Measurements from ENCODE around the gene UTP4. TPM values are rescaled to one million over a fixed set of nuclear protein-coding genes. Genes with fewer than 3 reads are reported as not detected.

The UTP4 gene
- total and polyA plus RNA-seq, 2 of the 8 experiments (the other 6 are each of a cell fraction or from before 2014, with no cell fraction given), result 101 to 118 TPM

DNA sequence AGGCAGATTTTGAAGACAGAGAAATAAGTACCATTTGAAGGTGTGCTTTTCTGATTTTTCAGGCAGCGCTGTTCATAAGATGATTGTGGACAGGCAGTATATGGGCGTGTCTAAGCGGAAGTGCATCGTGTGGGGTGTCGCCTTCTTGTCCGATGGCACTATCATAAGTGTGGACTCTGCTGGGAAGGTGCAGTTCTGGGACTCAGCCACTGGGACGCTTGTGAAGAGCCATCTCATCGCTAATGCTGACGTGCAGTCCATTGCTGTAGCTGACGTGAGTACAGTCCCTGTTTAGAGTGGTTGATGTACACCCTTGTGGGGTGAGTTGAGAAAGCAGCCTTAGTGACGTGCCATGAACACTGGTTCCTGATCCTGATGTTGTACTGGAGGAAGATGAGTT, 10.7 kb downstream of the UTP4 start:
- Histone ChIP-seq H2BK20ac (ENCODE audit: low read length) (no peak overlapping the region), H3K9ac (replicated peaks in 1 of 4; ENCODE audit: extremely low read depth in 1 of 4, low read depth in 3 of 4, low read length in 3 of 4) (no peak overlapping the region), H3K79me1 (ENCODE audit: low read depth, low read length) (no peaks in the 10 kb centered on the region; the same call in 1 of the 2 replicates), H3K9me3 (ENCODE audit: insufficient read depth in 2 of 2, low read depth in 1 of 2, low read length in 1 of 2) (no peaks in the 10 kb centered on the region), H3K4me2 (ENCODE audit: insufficient read depth in 1 of 2, low read depth in 2 of 2, low read length in 2 of 2) (no peak overlapping the region), H3K23me2 (ENCODE audit: low read depth, low read length) (no peaks in the 10 kb centered on the region), H3K27me3 (replicated peaks in 1 of 4; ENCODE audit: control insufficient read depth in 3 of 4, extremely low read depth in 1 of 4, insufficient read depth in 3 of 4, low read length in 3 of 4) (no peaks in the 10 kb centered on the region), H3K56ac (replicated peaks; ENCODE audit: insufficient read length, low read depth, low read length) (no peak overlapping the region), H3K4me1 (replicated peaks in 1 of 4; ENCODE audit: control insufficient read depth in 3 of 4, insufficient read depth in 4 of 4, low read length in 3 of 4) (no peaks in the 10 kb centered on the region), H3K79me2 (ENCODE audit: control insufficient read depth in 1 of 2, insufficient read depth in 2 of 2, low read length in 2 of 2) (peaks cover 0 to 11% of the 10 kb centered on the region in 2 experiments; a peak in 1 of 4 replicates), H2BK120ac (replicated peaks; ENCODE audit: low read depth, low read length) (no peak overlapping the region), H2BK5ac (ENCODE audit: low read depth, low read length) (no peak overlapping the region), H3K27ac (ENCODE audit: low read depth, low read length) (no peak overlapping the region), H3K14ac (ENCODE audit: insufficient read length) (no peak overlapping the region), H3K4me3 (ENCODE audit: extremely low read depth in 1 of 4, insufficient read depth in 2 of 4, low read depth in 3 of 4, low read length in 4 of 4) (no peak overlapping the region), H4K5ac (ENCODE audit: insufficient read length, low read depth, low read length) (no peak overlapping the region), H3K18ac (ENCODE audit: extremely low read depth, low read length) (no peak overlapping the region), H3K23ac (ENCODE audit: insufficient read length) (no peak overlapping the region), H4K91ac (replicated peaks; ENCODE audit: insufficient read length, low read length) (no peak overlapping the region), H2BK12ac (ENCODE audit: low read depth, low read length) (no peak overlapping the region), H3K36me3 (ENCODE audit: control insufficient read depth in 2 of 4, insufficient read depth in 4 of 4, low read length in 3 of 4) (peaks cover 28 to 74% (median 62%) of the 10 kb centered on the region in 4 experiments), H3K4ac (replicated peaks; ENCODE audit: insufficient read length, low read depth, low read length) (no peak overlapping the region), H2BK15ac (ENCODE audit: low read length) (no peak overlapping the region), H4K8ac (ENCODE audit: extremely low read depth, insufficient read depth, low read length) (no peak overlapping the region), H2AFZ (ENCODE audit: low read length) (no peak overlapping the region), H4K20me1 (replicated peaks in 1 of 2; ENCODE audit: control insufficient read depth in 1 of 2, insufficient read depth in 2 of 2, low read length in 2 of 2) (peaks cover 4 to 5% of the 10 kb centered on the region in 2 experiments), H2AK5ac (ENCODE audit: low read depth, low read length) (no peak overlapping the region)
- FAIRE-seq, result no peak
- ChIA-PET CTCF (ENCODE audit: partially characterized antibody) (interaction anchor here (1.0 kb wide), 1 partner anchor 13 kb away, joined by 3 read pairs; no protein-coding TSS in a partner anchor), POLR2A (ENCODE audit: partially characterized antibody) (interaction anchor here (2.0 kb wide), 1 partner anchor 12 kb away, joined by 5 read pairs; no protein-coding TSS in a partner anchor)
- TF ChIP-seq SP2 (IDR thresholded peaks at IDR 0.05; ENCODE audit: low read length), result no peak
- TF ChIP-seq, protein P1, sequence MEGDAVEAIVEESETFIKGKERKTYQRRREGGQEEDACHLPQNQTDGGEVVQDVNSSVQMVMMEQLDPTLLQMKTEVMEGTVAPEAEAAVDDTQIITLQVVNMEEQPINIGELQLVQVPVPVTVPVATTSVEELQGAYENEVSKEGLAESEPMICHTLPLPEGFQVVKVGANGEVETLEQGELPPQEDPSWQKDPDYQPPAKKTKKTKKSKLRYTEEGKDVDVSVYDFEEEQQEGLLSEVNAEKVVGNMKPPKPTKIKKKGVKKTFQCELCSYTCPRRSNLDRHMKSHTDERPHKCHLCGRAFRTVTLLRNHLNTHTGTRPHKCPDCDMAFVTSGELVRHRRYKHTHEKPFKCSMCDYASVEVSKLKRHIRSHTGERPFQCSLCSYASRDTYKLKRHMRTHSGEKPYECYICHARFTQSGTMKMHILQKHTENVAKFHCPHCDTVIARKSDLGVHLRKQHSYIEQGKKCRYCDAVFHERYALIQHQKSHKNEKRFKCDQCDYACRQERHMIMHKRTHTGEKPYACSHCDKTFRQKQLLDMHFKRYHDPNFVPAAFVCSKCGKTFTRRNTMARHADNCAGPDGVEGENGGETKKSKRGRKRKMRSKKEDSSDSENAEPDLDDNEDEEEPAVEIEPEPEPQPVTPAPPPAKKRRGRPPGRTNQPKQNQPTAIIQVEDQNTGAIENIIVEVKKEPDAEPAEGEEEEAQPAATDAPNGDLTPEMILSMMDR (IDR thresholded peaks at IDR 0.05; ENCODE audit: control extremely low read depth in 1 of 3, insufficient read depth in 1 of 3, low read depth in 1 of 3, low read length in 3 of 3), result peak in 1 of 3 experiments; percentile 18; a peak in 1 of 4 replicates
- WGBS, 2 experiments (ENCODE audit: extremely low coverage in 1 of 2, insufficient coverage in 1 of 2, insufficient read length in 1 of 2, insufficient replicate concordance in 2 of 2, low coverage in 1 of 2, low lambda C conversion rate in 2 of 2, missing lambda C conversion rate in 1 of 2), result 98% methylated on average over 11 of the region's 11 CpGs; no CpG with 5 or more reads in 1 of the 2 experiments
- no peak for DNase-seq (ENCODE audit: low read depth in 1 of 2, low spot score in 2 of 2)

Measured in H1 (cell line).